Neural progenitor cell (in vitro differentiated cells): ENCODE results near the gene EZH1. TPM values are rescaled to one million over a fixed set of nuclear protein-coding genes. Genes with fewer than 3 reads are reported as not detected.

ENCODE experiments used
- DNase-seq: peaks from one replicate; pipeline ENCODE4 v3.0.0-alpha.2; 2016; ENCODE audit warnings: low spot score
- H2AFZ ChIP-seq: fragments of 200-600 bp; sonication (generic); replicated peaks from 2 replicates; pipeline ENCODE4 v1.6.1; 2016; ENCODE audit warnings: antibody characterized with exemption
- H3F3A ChIP-seq: fragments of 200-600 bp; sonication (generic); 2 replicates; pipeline ENCODE4 v1.6.1; 2016; ENCODE audit warnings: antibody characterized with exemption, low read depth
- H3K27ac ChIP-seq: fragments of 200-600 bp; sonication (generic); 2 replicates; pipeline ENCODE4 v1.5.1; 2016; ENCODE audit warnings: mild to moderate bottlenecking
- H3K27me3 ChIP-seq: fragments of 200-600 bp; sonication (generic); 2 replicates; pipeline ENCODE4 v1.6.1; 2016; ENCODE audit warnings: mild to moderate bottlenecking, moderate library complexity
- H3K36me3 ChIP-seq: fragments of 200-600 bp; sonication (generic); 2 replicates; pipeline ENCODE4 v1.5.1; 2016
- H3K4me1 ChIP-seq: fragments of 200-600 bp; sonication (generic); 2 replicates; pipeline ENCODE4 v1.6.1; 2016; ENCODE audit warnings: mixed run types
- H3K4me2 ChIP-seq: fragments of 200-600 bp; sonication (generic); 2 replicates; pipeline ENCODE4 v1.6.1; 2016
- H3K4me3 ChIP-seq: fragments of 200-600 bp; sonication (generic); 2 replicates; pipeline ENCODE4 v1.5.1; 2016
- H3K79me2 ChIP-seq: fragments of 200-600 bp; sonication (generic); 2 replicates; pipeline ENCODE4 v1.6.1; 2016; ENCODE audit warnings: low read depth
- H3K9ac ChIP-seq: fragments of 200-600 bp; sonication (generic); 2 replicates; pipeline ENCODE4 v1.6.1; 2016
- H3K9me3 ChIP-seq: fragments of 200-600 bp; sonication (generic); 2 replicates; pipeline ENCODE4 v1.5.1; 2016; ENCODE audit warnings: low read depth
- H4K20me1 ChIP-seq: fragments of 200-600 bp; sonication (generic); 2 replicates; pipeline ENCODE4 v1.6.1; 2016; ENCODE audit warnings: low read depth
- H3K27ac Mint-ChIP-seq: 3 replicates; pipeline ENCODE4 v1.8.0; 2021; ENCODE audit warnings: mixed read lengths
- H3K27me3 Mint-ChIP-seq: 2 replicates; pipeline ENCODE4 v1.8.0; 2022; ENCODE audit warnings: low read depth, mild to moderate bottlenecking, inconsistent platforms, moderate library complexity, mixed read lengths; ENCODE audit not compliant: insufficient read depth
- H3K36me3 Mint-ChIP-seq: 3 replicates; pipeline ENCODE4 v1.8.0; 2021; ENCODE audit warnings: mixed read lengths
- H3K4me1 Mint-ChIP-seq: 3 replicates; pipeline ENCODE4 v1.8.0; 2021; ENCODE audit warnings: mixed read lengths
- H3K4me3 Mint-ChIP-seq: 3 replicates; pipeline ENCODE4 v1.8.0; 2021; ENCODE audit warnings: mild to moderate bottlenecking, moderate library complexity, mixed read lengths
- H3K9me3 Mint-ChIP-seq: 3 replicates; pipeline ENCODE4 v1.8.0; 2020; ENCODE audit warnings: mixed read lengths
- EZH2 ChIP-seq: fragments of 200-600 bp; sonication (generic); IDR thresholded peaks from 2 replicates; pipeline ENCODE4 v1.6.1; 2017; ENCODE audit warnings: antibody characterized with exemption, mild to moderate bottlenecking, moderate library complexity
- EZH2phosphoT487 ChIP-seq: fragments of 200-600 bp; sonication (generic); IDR thresholded peaks from 2 replicates; pipeline ENCODE4 v1.6.1; 2017; ENCODE audit warnings: antibody characterized with exemption
- total RNA-seq: library from RNA; depleted of rRNA; stranded (reverse); fragments of >200 nt; gene quantifications from 2 replicates; pipeline ENCODE4 v1.2.3, GENCODE V29; 2015; ENCODE audit warnings: low replicate concordance
- TF ChIP-seq, protein P1 (sequence below): fragments of 200-600 bp; sonication (generic); IDR thresholded peaks from 2 replicates; pipeline ENCODE4 v1.5.1; 2017; ENCODE audit warnings: antibody characterized with exemption, mild to moderate bottlenecking

The EZH1 gene
- total RNA-seq, 1 donor from 2014 or later: 48.5 TPM

DNA sequence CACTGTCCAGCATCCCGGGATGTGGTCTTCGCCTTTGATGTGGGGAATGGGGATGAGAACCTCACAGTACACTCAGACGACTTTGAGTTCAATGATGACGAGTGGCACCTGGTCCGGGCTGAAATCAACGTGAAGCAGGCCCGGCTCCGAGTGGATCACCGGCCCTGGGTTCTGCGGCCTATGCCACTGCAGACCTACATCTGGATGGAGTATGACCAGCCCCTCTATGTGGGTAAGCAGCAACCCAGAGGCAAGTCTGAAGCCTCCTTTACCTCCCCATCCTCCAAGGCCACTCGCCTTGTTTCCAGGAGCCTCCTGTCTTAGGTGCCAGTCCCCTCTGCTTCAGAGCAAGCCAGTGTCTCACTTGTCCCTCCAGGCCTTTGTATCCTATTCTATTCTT lies 52.4 kb downstream of the EZH1 start:
- Mint-ChIP-seq H3K4me3 (no peak overlapping the region), H3K27me3 (peaks cover 3% of the 10 kb centered on the region), H3K9me3 (no peaks in the 10 kb centered on the region), H3K4me1 (peaks cover 4% of the 10 kb centered on the region), H3K36me3 (peaks cover 25% of the 10 kb centered on the region), H3K27ac (no peak overlapping the region)
- H2AFZ ChIP-seq: no peak overlapping the region
- H3K9me3 ChIP-seq: no peaks in the 10 kb centered on the region
- H3K27ac ChIP-seq: no peak overlapping the region
- no peaks in the 10 kb centered on the region for H3K4me1 ChIP-seq
- DNase-seq: no peak
- no peaks in the 10 kb centered on the region for H3K27me3 ChIP-seq
- no peaks in the 10 kb centered on the region for H3F3A ChIP-seq
- TF ChIP-seq EZH2phosphoT487 (no peak), EZH2 (no peak)
- TF ChIP-seq, protein P1, sequence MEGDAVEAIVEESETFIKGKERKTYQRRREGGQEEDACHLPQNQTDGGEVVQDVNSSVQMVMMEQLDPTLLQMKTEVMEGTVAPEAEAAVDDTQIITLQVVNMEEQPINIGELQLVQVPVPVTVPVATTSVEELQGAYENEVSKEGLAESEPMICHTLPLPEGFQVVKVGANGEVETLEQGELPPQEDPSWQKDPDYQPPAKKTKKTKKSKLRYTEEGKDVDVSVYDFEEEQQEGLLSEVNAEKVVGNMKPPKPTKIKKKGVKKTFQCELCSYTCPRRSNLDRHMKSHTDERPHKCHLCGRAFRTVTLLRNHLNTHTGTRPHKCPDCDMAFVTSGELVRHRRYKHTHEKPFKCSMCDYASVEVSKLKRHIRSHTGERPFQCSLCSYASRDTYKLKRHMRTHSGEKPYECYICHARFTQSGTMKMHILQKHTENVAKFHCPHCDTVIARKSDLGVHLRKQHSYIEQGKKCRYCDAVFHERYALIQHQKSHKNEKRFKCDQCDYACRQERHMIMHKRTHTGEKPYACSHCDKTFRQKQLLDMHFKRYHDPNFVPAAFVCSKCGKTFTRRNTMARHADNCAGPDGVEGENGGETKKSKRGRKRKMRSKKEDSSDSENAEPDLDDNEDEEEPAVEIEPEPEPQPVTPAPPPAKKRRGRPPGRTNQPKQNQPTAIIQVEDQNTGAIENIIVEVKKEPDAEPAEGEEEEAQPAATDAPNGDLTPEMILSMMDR: no peak
- no peak overlapping the region for H3K9ac ChIP-seq
- no peak overlapping the region for H3K4me2 ChIP-seq
- no peaks in the 10 kb centered on the region for H3K79me2 ChIP-seq
- no peaks in the 10 kb centered on the region for H3K36me3 ChIP-seq
- H3K4me3 ChIP-seq: no peak overlapping the region
- H4K20me1 ChIP-seq: no peaks in the 10 kb centered on the region

DNA sequence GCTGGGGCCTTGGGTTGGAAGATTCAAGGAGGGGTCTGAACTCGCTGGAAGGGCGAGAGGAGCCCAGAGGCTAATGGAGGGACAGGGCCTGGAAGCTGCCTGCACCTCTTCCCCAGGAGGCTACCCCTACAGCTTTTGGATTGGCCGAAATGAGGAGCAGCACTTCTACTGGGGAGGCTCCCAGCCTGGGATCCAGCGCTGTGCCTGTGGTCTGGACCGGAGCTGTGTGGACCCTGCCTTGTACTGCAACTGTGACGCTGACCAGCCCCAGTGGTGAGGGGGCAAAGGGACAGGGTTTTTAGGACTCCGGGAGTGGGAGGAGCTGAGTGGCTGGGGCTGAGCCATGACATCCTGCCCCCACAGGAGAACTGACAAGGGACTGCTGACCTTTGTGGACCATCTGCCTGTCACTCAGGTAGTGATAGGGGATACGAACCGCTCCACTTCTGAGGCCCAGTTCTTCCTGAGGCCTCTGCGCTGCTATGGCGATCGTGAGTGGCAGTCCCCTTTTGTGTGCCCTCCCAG lies 53.8 kb downstream of the EZH1 start:
- no peak for DNase-seq
- H3K27ac ChIP-seq: no peak overlapping the region
- H3K79me2 ChIP-seq: no peaks in the 10 kb centered on the region
- no peak overlapping the region for H2AFZ ChIP-seq
- H3K27me3 ChIP-seq: no peaks in the 10 kb centered on the region
- H3F3A ChIP-seq: no peaks in the 10 kb centered on the region
- peaks cover 4% of the 10 kb centered on the region for H3K4me1 Mint-ChIP-seq
- H3K9ac ChIP-seq: no peak overlapping the region
- no peaks in the 10 kb centered on the region for H4K20me1 ChIP-seq
- H3K9me3 Mint-ChIP-seq: no peaks in the 10 kb centered on the region
- H3K27me3 Mint-ChIP-seq: peaks cover 3% of the 10 kb centered on the region
- H3K36me3 ChIP-seq: no peaks in the 10 kb centered on the region
- H3K4me1 ChIP-seq: no peaks in the 10 kb centered on the region
- no peak overlapping the region for H3K27ac Mint-ChIP-seq
- H3K36me3 Mint-ChIP-seq: peaks cover 25% of the 10 kb centered on the region
- no peak overlapping the region for H3K4me2 ChIP-seq
- no peak overlapping the region for H3K4me3 ChIP-seq
- no peak overlapping the region for H3K4me3 Mint-ChIP-seq
- no peaks in the 10 kb centered on the region for H3K9me3 ChIP-seq
- TF ChIP-seq EZH2 (no peak), EZH2phosphoT487 (no peak)
- TF ChIP-seq, protein P1: no peak

DNA sequence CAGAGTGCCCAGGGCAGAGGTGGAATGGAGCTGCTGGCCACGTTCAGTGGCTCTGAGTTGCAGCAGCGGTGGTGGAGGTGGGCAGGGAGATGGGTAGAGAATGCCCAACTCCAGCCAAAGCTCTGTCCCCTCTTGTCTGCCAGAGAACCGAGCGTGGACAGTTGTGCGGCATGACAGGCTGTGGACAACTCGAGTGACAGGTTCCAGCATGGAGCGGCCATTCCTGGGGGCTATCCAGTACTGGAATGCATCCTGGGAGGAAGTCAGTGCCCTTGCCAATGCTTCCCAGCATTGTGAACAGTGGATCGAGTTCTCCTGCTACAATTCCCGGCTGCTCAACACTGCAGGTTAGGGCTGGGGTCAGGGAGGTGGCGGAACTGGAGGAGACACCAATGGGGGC lies 54.2 kb downstream of the EZH1 start:
- Histone ChIP-seq H3K4me1 (no peaks in the 10 kb centered on the region), H3K9ac (no peak overlapping the region), H3K27me3 (no peaks in the 10 kb centered on the region), H3K79me2 (no peaks in the 10 kb centered on the region), H3F3A (no peaks in the 10 kb centered on the region), H3K4me2 (no peak overlapping the region), H2AFZ (no peak overlapping the region), H3K27ac (no peak overlapping the region), H3K9me3 (no peaks in the 10 kb centered on the region), H3K36me3 (no peaks in the 10 kb centered on the region), H4K20me1 (no peaks in the 10 kb centered on the region), H3K4me3 (no peak overlapping the region)
- peaks cover 8% of the 10 kb centered on the region for H3K4me1 Mint-ChIP-seq
- no peak overlapping the region for H3K4me3 Mint-ChIP-seq
- no peaks in the 10 kb centered on the region for H3K9me3 Mint-ChIP-seq
- H3K36me3 Mint-ChIP-seq: peaks cover 25% of the 10 kb centered on the region
- no peak overlapping the region for H3K27ac Mint-ChIP-seq
- no peak for DNase-seq
- peaks cover 3% of the 10 kb centered on the region for H3K27me3 Mint-ChIP-seq
- TF ChIP-seq, protein P1: no peak
- no peak for TF ChIP-seq EZH2
- TF ChIP-seq EZH2phosphoT487: no peak
